CD4-positive, alpha-beta T cell treated with Interleukin-1 beta for 1 hour (primary cell): ENCODE results near the gene NEDD8.
A peak's percentile ranks its signal among the peaks of the same experiment; 100 is the strongest.

ENCODE experiments used
- DNase-seq, 2 donors: peaks; one replicate each; pipeline ENCODE4 v3.0.0-alpha.2; 2020 to 2022

Gene NEDD8

DNA sequence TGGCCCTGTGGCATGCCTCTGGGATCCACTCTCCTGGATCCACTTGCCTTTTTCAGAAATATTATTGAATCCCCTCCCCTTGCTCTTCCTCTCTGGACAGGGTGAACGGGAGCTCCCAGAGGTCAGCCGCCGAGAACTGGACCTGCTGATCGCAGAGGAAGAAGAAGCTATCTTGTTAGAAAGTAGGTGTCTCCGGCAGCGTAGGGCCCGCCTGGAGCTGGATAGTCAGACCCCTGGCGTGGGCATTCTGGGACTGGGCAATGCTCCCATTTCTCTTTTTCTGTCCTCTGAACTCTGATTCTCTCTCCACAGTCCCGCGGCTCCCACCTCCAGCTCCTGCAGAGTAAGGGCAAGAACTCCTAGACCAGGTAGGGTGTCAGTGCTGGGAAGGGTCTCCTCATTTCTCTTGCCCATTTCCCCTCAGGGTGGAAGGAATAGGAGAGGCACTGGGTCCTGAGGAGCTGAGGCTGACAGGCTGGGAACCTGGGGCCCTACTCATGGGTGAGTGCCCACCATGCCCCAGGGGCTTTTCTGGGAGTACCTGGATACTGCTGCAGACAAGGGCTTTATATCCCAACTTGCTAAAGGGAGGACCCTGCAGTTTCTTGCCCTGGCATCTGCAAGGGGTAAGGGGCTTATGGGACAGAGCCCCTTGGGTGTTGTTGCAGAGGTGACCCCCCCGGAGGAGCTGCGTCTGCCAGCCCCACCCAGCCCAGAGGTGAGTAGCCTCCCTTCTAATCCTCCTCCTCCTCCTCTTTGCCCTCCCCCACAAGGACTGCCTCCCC lies 54.9 kb downstream of the NEDD8 start:
- DNase-seq, result no peak

DNA sequence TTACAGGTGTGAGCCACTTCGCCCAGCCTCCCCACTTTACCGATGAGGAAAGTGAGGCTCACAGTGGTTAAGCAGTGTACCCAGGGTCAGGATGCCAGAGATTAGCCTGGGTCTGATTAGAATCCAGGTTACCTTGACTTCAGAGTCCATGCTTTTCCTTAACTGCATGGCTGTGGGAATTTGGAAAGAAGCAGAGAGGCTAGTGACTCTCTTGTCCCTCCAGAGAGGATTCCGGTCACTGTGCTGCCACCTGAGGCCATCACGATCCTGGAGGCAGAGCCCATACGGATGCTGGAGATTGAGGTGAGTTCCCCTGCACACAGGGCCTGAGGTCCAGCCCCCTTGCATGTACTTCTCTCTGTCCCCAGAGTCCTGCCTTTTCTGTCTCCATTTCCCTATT lies 55.6 kb downstream of the NEDD8 start:
- no peak for DNase-seq

- no peak for DNase-seq
Observed at GRCh38 chr14:24172871-24173281, 59.3 kb downstream of the NEDD8 start.

GRCh38 chr14:24172261-24172860 lies 59.8 kb downstream of the NEDD8 start:
- DNase-seq, result no peak

- peak; percentile 67 to 86 for DNase-seq
Observed at GRCh38 chr14:24171422-24172260, 60.5 kb downstream of the NEDD8 start, which contains the start of gene REC8. REC8 (plus strand) TSS chr14:24172080; CDS start chr14:24172553, 473 bp downstream.

- DNase-seq, result no peak
Observed at GRCh38 chr14:24167469-24168114, 64.6 kb downstream of the NEDD8 start.
